ENCODE measurements around the gene PIGQ. TPM values are rescaled to one million over a fixed set of nuclear protein-coding genes. Genes with fewer than 3 reads are reported as not detected.

Gene PIGQ
- total RNA-seq, 1 experiment from 2014 or later = 58.0 TPM

- H3K4me2 ChIP-seq (ENCODE audit: insufficient read depth, insufficient read length, low read length) = peak overlapping the region; percentile 16
- no peaks in the 10 kb centered on the region for H3K9me3 ChIP-seq (ENCODE audit: control insufficient read depth, low read depth, low read length)
- no peak overlapping the region for H2AK5ac ChIP-seq (ENCODE audit: insufficient read length, low read length)
- no peak overlapping the region for H3K56ac ChIP-seq (ENCODE audit: insufficient read length, low read depth, low read length)
- no peak overlapping the region for H4K91ac ChIP-seq (ENCODE audit: insufficient read length, low read depth, low read length)
- H2BK20ac ChIP-seq (ENCODE audit: low read depth, low read length, poor library complexity, severe bottlenecking) = no peak overlapping the region
- H3K9ac ChIP-seq (ENCODE audit: extremely low read depth, insufficient read length, low read length) = no peak overlapping the region
- H3K4ac ChIP-seq (ENCODE audit: low read depth, low read length) = no peak overlapping the region
- no peak overlapping the region for H2AFZ ChIP-seq (ENCODE audit: low read length)
- no peaks in the 10 kb centered on the region for H3K79me1 ChIP-seq (ENCODE audit: insufficient read depth, low read depth, low read length, poor library complexity, severe bottlenecking)
- no peaks in the 10 kb centered on the region for H3K27me3 Mint-ChIP-seq (ENCODE audit: low read depth)
- TF ChIP-seq CTCF (conservative IDR thresholded peaks at IDR 0.05) = no peak
- H3K27ac ChIP-seq (ENCODE audit: insufficient read length, low read depth, low read length) = no peak overlapping the region
- peak overlapping the region; percentile 3 for H3K14ac ChIP-seq (ENCODE audit: insufficient read depth, low read length)
- H3K18ac ChIP-seq (ENCODE audit: insufficient read length, low read depth, low read length) = peak overlapping the region; percentile 4
- H3K36me3 Mint-ChIP-seq (ENCODE audit: insufficient read depth in 1 of 3, low read depth in 3 of 3) = peaks cover 0 to 14% (median 0%) of the 10 kb centered on the region in 3 experiments; a peak in 4 of 7 replicates
- no peak overlapping the region for H4K5ac ChIP-seq (ENCODE audit: insufficient read length, low read depth, low read length)
- H3K9me3 Mint-ChIP-seq = no peaks in the 10 kb centered on the region
- H2BK15ac ChIP-seq (ENCODE audit: low read depth, low read length) = no peak overlapping the region
- H3K4me1 ChIP-seq (ENCODE audit: insufficient read depth, low read length) = no peaks in the 10 kb centered on the region; the same call in 1 of the 2 replicates
- H3K4me3 Mint-ChIP-seq = peak overlapping the region in 1 of 2 experiments; percentile 47; a peak in 2 of 5 replicates
- H3K23ac ChIP-seq (ENCODE audit: insufficient read length, low read depth, low read length) = no peak overlapping the region
- no CpG with 5 or more reads among the region's 29 CpGs for WGBS (ENCODE audit: extremely low coverage, insufficient read length, low lambda C conversion rate)
- DNase-seq = no peak
- H3T11ph ChIP-seq (ENCODE audit: low read length) = no peak overlapping the region
- peaks cover 8% of the 10 kb centered on the region for H3K23me2 ChIP-seq (ENCODE audit: insufficient read length, low read depth, low read length, poor library complexity, severe bottlenecking)
- peaks cover 6 to 30% of the 10 kb centered on the region in 2 experiments; a peak in 3 of 4 replicates for H3K4me1 Mint-ChIP-seq
- H2BK5ac ChIP-seq (ENCODE audit: insufficient read length, low read length) = no peak overlapping the region
- no peak overlapping the region for H2BK12ac ChIP-seq (ENCODE audit: insufficient read length, low read depth, low read length)
- no peaks in the 10 kb centered on the region for H3K79me2 ChIP-seq (ENCODE audit: insufficient read depth, low read length)
- H4K20me1 ChIP-seq (ENCODE audit: control insufficient read depth, insufficient read depth, insufficient read length) = no peaks in the 10 kb centered on the region
- H3K27me3 ChIP-seq (ENCODE audit: insufficient read depth, low read length) = no peaks in the 10 kb centered on the region
- H3K27ac Mint-ChIP-seq = peak overlapping the region in 2 of 3 experiments; percentile 57 to 67; a peak in 1 of 7 replicates
- H4K8ac ChIP-seq (replicated peaks; ENCODE audit: insufficient read length, low read depth, low read length) = no peak overlapping the region
- no peak overlapping the region for H2BK120ac ChIP-seq (ENCODE audit: low read depth, low read length, poor library complexity, severe bottlenecking)
Observed at GRCh38 chr16:630249-630814, 60.6 kb downstream of the PIGQ start.
